Left forelimb (tissue), 1 donor: Measurements from ENCODE around the gene OPN1MW.
"Not testable (repeated sequence)": the region's sequence is repeated elsewhere in the genome, so short reads cannot be mapped to it uniquely, and the experiment has no call there.

Experiments used
- DNase-seq: peaks from one replicate; pipeline ENCODE4 v3.0.0-alpha.2; 2018; ENCODE audit warnings: low spot score

OPN1MW gene

DNA sequence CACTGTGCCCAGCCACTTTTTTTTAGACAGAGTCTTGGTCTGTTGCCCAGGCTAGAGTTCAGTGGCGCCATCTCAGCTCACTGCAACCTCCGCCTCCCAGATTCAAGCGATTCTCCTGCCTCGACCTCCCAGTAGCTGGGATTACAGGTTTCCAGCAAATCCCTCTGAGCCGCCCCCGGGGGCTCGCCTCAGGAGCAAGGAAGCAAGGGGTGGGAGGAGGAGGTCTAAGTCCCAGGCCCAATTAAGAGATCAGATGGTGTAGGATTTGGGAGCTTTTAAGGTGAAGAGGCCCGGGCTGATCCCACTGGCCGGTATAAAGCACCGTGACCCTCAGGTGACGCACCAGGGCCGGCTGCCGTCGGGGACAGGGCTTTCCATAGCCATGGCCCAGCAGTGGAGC lies at the start of gene OPN1MW:
Gene OPN1MW (plus strand): TSS at position 301 of the 400 bp plus-strand sequence. CDS start 82 bp downstream, at position 383.
- DNase-seq = not testable (repeated sequence)

GRCh38 chrX:154135458-154136229 lies 46.8 kb upstream of the OPN1MW start:
- no peak for DNase-seq

GRCh38 chrX:154136627-154137161 lies 45.7 kb upstream of the OPN1MW start:
- peak; percentile 75 for DNase-seq

DNA sequence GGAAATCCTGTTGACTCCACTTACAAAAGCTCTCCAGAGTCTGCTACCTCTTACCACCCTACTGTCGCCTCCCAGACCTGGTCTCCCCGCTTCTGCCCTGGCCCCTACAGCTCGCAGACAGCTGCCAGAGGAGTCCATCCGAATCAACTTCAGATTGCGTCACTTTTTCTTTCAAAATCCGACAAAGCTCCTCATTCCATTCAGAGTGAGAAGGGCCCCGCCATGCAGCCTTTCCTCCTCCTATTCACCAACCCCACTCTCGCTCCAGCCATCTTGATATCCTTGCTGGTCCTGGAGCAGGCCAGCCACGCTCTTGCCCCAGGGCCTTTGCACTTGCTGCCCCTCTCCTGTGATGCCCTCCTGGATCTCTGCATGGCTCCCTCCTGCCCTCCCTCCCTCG lies 43.5 kb upstream of the OPN1MW start:
- DNase-seq = no peak

- no peak for DNase-seq
Observed at GRCh38 chrX:154140206-154140605, 42.2 kb upstream of the OPN1MW start.

DNA sequence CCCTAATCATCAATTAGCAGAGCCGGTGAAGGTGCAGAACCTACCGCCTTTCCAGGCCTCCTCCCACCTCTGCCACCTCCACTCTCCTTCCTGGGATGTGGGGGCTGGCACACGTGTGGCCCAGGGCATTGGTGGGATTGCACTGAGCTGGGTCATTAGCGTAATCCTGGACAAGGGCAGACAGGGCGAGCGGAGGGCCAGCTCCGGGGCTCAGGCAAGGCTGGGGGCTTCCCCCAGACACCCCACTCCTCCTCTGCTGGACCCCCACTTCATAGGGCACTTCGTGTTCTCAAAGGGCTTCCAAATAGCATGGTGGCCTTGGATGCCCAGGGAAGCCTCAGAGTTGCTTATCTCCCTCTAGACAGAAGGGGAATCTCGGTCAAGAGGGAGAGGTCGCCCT lies 41.7 kb upstream of the OPN1MW start:
- DNase-seq = no peak

DNA sequence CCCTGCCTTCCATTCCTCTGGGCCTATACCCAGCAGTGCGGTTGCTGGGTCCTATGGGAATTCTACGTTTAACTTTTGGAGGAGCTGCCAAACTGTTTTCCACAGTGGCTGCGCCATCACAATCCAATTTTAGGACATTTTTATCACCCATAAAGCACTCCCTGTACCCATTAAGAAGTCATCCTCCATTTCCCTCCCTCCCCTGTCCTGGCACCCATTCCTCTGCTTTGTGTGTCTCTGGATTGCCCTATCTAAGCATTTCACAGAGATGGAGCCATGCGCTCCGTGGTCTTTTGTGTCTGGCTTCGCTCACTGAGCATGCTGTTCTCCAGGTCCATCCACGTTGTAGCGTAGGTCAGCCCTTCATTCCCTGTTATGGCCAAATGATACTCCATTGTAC lies 40.0 kb upstream of the OPN1MW start:
- no peak for DNase-seq

DNA sequence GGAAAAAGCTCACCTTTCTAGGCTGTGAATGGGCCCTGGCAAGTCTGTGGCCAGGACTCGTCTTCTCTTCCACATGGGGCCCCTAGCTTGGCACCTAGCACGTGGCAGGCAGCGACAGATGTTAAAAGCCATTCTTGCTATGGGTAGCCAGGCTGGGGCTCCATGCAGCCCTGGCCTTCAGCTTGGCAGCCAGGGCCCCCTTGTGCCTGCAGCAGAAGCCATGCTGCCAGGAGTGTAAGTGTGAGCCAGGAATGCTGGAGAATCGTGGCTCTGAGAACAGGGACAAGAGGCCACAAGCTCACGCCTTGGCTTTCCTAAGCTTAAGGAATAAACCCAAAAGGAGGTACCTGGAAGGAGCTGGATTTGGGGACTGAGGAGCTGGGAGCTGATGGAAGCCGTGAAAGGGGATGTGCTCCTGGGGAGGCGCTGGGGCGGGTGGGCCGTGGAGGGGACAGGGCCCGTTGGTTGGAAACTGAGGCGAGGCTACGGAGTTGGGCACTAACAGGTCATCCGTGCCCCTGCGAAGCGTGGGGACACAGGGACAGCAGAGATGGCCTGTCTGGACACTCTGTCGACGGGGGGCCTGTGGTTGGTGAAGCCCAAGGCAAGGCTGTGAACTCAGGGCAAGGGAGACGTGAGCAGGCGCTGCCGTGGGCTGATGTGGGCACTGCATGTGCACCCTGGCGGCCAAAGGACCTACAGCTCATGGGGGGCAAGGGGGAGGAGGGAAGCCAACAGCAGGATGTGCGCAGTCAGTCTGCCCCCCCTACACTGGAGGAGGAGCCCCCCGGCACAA lies 39.2 kb upstream of the OPN1MW start:
- DNase-seq = no peak

DNA sequence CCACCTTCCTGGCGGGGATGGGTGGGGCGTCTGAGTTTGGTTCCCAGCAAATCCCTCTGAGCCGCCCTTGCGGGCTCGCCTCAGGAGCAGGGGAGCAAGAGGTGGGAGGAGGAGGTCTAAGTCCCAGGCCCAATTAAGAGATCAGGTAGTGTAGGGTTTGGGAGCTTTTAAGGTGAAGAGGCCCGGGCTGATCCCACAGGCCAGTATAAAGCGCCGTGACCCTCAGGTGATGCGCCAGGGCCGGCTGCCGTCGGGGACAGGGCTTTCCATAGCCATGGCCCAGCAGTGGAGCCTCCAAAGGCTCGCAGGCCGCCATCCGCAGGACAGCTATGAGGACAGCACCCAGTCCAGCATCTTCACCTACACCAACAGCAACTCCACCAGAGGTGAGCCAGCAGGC lies 38.4 kb upstream of the OPN1MW start, which contains the start of gene OPN1LW:
Gene OPN1LW (plus strand): TSS at position 234 of the 400 bp plus-strand sequence. CDS start 41 bp downstream, at position 275.
- DNase-seq = not testable (repeated sequence)

DNA sequence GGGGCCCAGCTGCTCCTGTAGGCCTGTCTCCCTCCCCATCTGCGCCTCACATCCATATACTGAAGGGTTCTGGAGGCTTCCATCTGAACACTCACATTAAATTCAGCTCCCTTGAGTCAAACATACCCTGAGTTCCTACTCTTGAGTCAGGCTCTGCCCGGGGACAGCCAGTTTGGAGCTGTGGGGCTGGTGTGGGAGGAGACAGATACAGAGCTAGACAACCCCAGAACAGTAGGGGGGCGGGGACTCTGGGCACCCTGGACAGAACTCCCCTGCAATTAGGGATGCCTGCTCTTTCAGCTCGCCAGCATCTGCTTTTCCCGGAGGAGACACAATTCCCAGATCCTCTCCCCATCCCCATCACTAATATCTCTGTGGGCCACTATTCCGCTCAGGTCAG lies 31.4 kb upstream of the OPN1MW start:
- not testable (repeated sequence) for DNase-seq

- not testable (repeated sequence) for DNase-seq
Observed at GRCh38 chrX:154156221-154156620, 26.2 kb upstream of the OPN1MW start.

DNA sequence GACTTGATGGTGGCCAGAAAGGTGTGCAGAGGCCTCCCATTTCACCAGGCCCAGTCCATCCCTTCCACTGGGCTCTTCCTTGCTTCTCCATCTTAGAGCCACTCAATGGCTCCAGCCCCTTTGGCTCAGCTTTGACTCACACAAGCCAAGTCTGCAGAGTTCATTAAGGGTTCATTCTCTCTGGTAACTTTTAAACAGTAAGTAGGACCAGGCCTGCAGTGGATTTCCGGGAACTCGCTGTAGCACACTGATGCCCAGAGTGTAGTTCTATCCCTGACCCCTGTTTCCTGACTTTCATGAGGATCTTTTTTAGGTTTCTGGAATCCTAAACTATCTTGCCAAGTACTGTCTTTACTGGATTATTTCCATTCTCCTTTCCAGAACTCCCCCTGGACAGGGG lies 25.2 kb upstream of the OPN1MW start:
- not testable (repeated sequence) for DNase-seq

GRCh38 chrX:154159345-154159744 lies 23.1 kb upstream of the OPN1MW start:
- not testable (repeated sequence) for DNase-seq

DNA sequence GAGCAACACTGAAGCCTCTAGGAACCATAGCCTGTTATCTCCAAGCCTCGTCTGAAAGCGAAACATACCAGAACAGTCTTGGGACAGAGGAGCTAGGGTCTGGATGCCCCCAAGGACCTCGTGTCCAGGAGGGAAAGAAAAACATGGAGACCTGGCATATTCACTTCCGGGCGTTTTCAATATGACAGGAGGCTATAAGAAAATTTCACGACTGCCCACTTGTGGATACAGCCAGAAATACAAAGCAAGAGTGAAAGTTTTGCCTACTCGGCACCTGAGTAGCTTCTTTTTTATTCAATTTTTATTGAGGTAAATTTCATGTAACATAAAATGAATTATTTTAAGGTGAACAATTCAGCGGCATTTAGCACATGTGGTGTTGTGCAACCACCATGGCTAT lies 17.5 kb upstream of the OPN1MW start:
- DNase-seq = not testable (repeated sequence)

DNA sequence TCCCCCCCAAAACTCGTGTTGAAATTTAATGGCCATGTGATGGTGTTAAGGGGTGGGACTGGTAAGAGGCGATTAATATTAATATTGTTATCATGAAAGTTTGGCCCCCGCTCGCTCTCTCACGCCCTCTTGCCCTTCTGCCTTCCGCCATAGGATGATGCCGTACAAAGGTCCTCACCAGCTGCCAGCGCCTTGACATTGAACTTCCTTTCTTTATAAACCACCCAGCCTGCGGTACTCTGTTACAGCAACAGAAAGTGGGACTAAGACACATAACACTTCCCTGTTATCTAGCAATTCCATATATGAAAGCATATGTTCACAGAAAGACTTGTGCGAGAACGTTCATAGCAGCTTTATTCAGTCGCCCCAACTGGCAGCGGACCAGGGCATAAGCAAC lies 14.0 kb upstream of the OPN1MW start:
- not testable (repeated sequence) for DNase-seq

DNA sequence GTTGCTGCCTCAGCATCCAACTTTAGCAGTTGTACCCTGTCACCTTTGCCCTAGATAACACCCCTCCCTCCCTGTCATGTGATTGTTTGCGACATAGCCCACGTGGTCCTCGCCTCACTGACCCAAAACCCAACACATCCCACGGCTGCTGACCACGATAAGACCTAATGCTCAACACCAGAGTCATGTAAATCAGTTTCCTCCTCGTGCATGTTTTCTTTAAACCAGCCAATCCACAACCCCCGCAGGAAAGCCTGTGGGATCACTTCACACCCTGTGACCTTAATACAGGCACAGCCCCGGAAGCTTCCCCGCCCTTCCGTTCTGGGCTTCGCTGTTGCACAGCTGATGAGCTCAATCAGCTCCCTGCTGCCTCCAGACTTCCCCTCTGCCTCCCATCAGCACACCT lies 9.9 kb upstream of the OPN1MW start:
- DNase-seq = not testable (repeated sequence)

DNA sequence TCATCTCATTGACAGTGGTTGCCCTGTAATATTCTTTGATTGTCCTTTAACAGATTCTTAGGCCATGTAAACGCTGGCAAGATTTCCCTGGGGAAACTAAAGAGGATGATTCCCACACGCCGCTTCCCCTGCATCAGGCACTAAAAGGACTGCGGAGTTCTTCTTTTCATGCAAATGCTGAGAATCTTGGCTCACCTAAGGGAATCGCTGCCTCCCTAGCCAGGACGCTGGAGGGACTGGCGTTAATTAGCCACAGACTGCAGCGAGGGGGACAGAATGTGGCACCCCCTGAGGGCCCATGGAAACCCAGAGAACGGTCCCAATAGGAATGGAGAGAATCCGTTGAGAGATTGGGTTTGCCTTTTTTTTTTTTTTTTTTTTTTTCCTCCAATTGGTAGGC lies 8.0 kb upstream of the OPN1MW start:
- DNase-seq = not testable (repeated sequence)

GRCh38 chrX:154183794-154184193 lies 1.4 kb downstream of the OPN1MW start:
- not testable (repeated sequence) for DNase-seq

DNA sequence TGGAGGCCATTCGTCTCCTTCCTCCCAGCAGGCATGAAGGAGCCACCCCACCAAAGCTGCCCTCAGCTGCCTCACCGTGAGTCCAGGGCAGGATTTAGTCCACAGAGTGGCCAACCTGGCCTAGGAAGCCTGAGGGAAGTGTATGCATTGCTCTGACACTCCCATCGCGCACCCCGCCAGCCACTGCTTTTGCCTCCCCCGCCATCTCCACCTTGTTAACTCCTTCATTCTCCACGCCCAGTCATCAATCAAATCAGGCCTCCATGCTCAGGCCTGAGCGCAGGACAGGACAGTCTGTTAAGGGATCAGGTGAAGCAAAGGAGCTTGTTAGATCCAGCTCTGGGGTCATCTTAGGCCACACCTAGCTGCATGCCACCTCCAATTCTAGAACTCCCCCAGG lies 10.4 kb downstream of the OPN1MW start:
- not testable (repeated sequence) for DNase-seq

DNA sequence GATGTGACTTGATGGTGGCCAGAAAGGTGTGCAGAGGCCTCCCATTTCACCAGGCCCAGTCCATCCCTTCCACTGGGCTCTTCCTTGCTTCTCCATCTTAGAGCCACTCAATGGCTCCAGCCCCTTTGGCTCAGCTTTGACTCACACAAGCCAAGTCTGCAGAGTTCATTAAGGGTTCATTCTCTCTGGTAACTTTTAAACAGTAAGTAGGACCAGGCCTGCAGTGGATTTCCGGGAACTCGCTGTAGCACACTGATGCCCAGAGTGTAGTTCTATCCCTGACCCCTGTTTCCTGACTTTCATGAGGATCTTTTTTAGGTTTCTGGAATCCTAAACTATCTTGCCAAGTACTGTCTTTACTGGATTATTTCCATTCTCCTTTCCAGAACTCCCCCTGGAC lies 11.9 kb downstream of the OPN1MW start:
- not testable (repeated sequence) for DNase-seq

DNA sequence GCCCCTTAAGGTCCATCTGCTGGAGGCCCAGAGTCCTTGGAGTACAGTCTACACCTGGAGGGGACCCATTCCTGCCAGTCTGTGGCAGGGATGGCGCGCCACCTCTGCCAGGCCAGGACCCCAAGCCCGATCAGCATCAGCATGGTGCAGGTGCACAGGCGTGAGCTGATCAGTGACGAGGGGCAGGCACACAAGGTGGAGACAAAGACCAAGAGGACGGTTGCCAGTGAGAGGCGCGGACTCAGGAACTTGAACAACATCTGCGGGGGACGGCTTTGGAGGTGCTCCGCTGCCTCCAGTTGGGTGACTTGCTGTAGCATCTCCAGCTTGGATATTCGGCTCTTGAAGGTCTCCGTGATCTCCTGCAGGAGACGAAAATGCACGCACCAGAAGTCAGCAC lies 14.1 kb downstream of the OPN1MW start:
- DNase-seq = not testable (repeated sequence)

GRCh38 chrX:154209670-154210418 lies 27.4 kb downstream of the OPN1MW start:
- not testable (repeated sequence) for DNase-seq
